ENCODE data around the gene SMAP2.
"Not testable (repeated sequence)": the region's sequence is repeated elsewhere in the genome, so short reads cannot be mapped to it uniquely, and the experiment has no call there.

SMAP2 gene

GRCh38 chr1:40373323-40374283 lies at the start of gene SMAP2:
Gene SMAP2 (plus strand): TSS chr1:40373727. CDS start chr1:40374121, 394 bp downstream.
- peak; percentile 97 for DNase-seq (ENCODE audit: low spot score)

GRCh38 chr1:40331403-40331802 lies 42.1 kb upstream of the SMAP2 start:
- not testable (repeated sequence) for DNase-seq (ENCODE audit: low spot score)

- no peak for DNase-seq (ENCODE audit: low spot score)
Measured at GRCh38 chr1:40332695-40333094, 40.8 kb upstream of the SMAP2 start.

- no peak for DNase-seq (ENCODE audit: low spot score)
Measured at GRCh38 chr1:40337443-40337842, 36.1 kb upstream of the SMAP2 start.

GRCh38 chr1:40338745-40339419 lies 34.6 kb upstream of the SMAP2 start:
- peak; percentile 82 for DNase-seq (ENCODE audit: low spot score)

- DNase-seq (ENCODE audit: low spot score) = no peak
Measured at GRCh38 chr1:40339420-40340323, 33.9 kb upstream of the SMAP2 start.

GRCh38 chr1:40341491-40342380 lies 31.8 kb upstream of the SMAP2 start:
- no peak for DNase-seq (ENCODE audit: low spot score)

- DNase-seq (ENCODE audit: low spot score) = not testable (repeated sequence)
Measured at GRCh38 chr1:40342381-40342717, 31.2 kb upstream of the SMAP2 start.

- peak; percentile 36 for DNase-seq (ENCODE audit: low spot score)
Measured at GRCh38 chr1:40344597-40344996, 28.9 kb upstream of the SMAP2 start.

- DNase-seq (ENCODE audit: low spot score) = no peak
Measured at GRCh38 chr1:40350391-40350790, 23.1 kb upstream of the SMAP2 start.

GRCh38 chr1:40351124-40351523 lies 22.4 kb upstream of the SMAP2 start:
- no peak for DNase-seq (ENCODE audit: low spot score)

- no peak for DNase-seq (ENCODE audit: low spot score)
Measured at GRCh38 chr1:40352126-40352525, 21.4 kb upstream of the SMAP2 start.

- DNase-seq (ENCODE audit: low spot score) = no peak
Measured at GRCh38 chr1:40353082-40353481, 20.4 kb upstream of the SMAP2 start.

- DNase-seq (ENCODE audit: low spot score) = no peak
Measured at GRCh38 chr1:40357625-40358024, 15.9 kb upstream of the SMAP2 start.

GRCh38 chr1:40360631-40361030 lies 12.9 kb upstream of the SMAP2 start:
- no peak for DNase-seq (ENCODE audit: low spot score)

GRCh38 chr1:40361201-40361600 lies 12.3 kb upstream of the SMAP2 start:
- DNase-seq (ENCODE audit: low spot score) = no peak

GRCh38 chr1:40361637-40362036 lies 11.9 kb upstream of the SMAP2 start:
- DNase-seq (ENCODE audit: low spot score) = no peak

GRCh38 chr1:40362199-40362598 lies 11.3 kb upstream of the SMAP2 start:
- DNase-seq (ENCODE audit: low spot score) = no peak

GRCh38 chr1:40362699-40363098 lies 10.8 kb upstream of the SMAP2 start:
- no peak for DNase-seq (ENCODE audit: low spot score)

- no peak for DNase-seq (ENCODE audit: low spot score)
Measured at GRCh38 chr1:40363721-40364120, 9.8 kb upstream of the SMAP2 start.

- DNase-seq (ENCODE audit: low spot score) = no peak
Measured at GRCh38 chr1:40371707-40372258, 1.7 kb upstream of the SMAP2 start.
